DND-41 (cell line): ENCODE data around the gene BRD9.

Experiments
- ATAC-seq: fragments of 200-7000 bp; cut with Tn5 transposase; 3 replicates; pipeline ENCODE4 v1.9.1; 2021; ENCODE audit warnings: low read depth; ENCODE audit not compliant: insufficient read depth
- DNase-seq: peaks from one replicate; pipeline ENCODE4 v3.0.0-alpha.2; 2020
- H2AFZ ChIP-seq: 2 replicates; pipeline ENCODE4 v1.6.0; 2012; ENCODE audit warnings: low read depth, low read length
- H3K27ac ChIP-seq: 2 replicates; pipeline ENCODE4 v1.5.1; 2012; ENCODE audit warnings: low read length, inconsistent platforms
- H3K27me3 ChIP-seq: fragments of 200-600 bp; sonication (generic); 2 replicates; pipeline ENCODE4 v1.6.0; 2012; ENCODE audit warnings: low read length, mild to moderate bottlenecking, inconsistent platforms; ENCODE audit not compliant: insufficient read depth, poor library complexity
- H3K36me3 ChIP-seq: 2 replicates; pipeline ENCODE4 v1.5.1; 2012; ENCODE audit warnings: low read length, inconsistent platforms; ENCODE audit not compliant: insufficient read depth
- H3K4me1 ChIP-seq: 2 replicates; pipeline ENCODE4 v1.5.1; 2012; ENCODE audit warnings: mild to moderate bottlenecking, low read length; ENCODE audit not compliant: insufficient read depth
- H3K4me2 ChIP-seq: 2 replicates; pipeline ENCODE4 v1.6.0; 2012; ENCODE audit warnings: mild to moderate bottlenecking, moderate library complexity, low read length, inconsistent platforms; ENCODE audit not compliant: insufficient read depth
- H3K4me3 ChIP-seq, 2 experiments: fragments of 200-600 bp in 1 of 2; shearing (Covaris generic) in 1 of 2; 2 replicates each; pipeline ENCODE4 v1.5.1; 2012 to 2016; ENCODE audit warnings: inconsistent platforms in 2 of 2, low read length in 2 of 2, mild to moderate bottlenecking in 2 of 2, low read depth in 1 of 2, moderate library complexity in 1 of 2
- H3K79me2 ChIP-seq: 2 replicates; pipeline ENCODE4 v1.6.0; 2012; ENCODE audit warnings: low read length, inconsistent platforms; ENCODE audit not compliant: insufficient read depth
- H3K9ac ChIP-seq: 2 replicates; pipeline ENCODE4 v1.6.0; 2012; ENCODE audit warnings: low read depth, mild to moderate bottlenecking, inconsistent platforms, low read length, moderate library complexity
- H3K9me3 ChIP-seq: 2 replicates; pipeline ENCODE4 v1.5.1; 2012; ENCODE audit warnings: low read length, moderate library complexity, mild to moderate bottlenecking, inconsistent platforms; ENCODE audit not compliant: insufficient read depth, severe bottlenecking
- H4K20me1 ChIP-seq: 2 replicates; pipeline ENCODE4 v1.6.0; 2012; ENCODE audit warnings: low read length; ENCODE audit not compliant: insufficient read depth
- EZH2 ChIP-seq: IDR thresholded peaks from 3 replicates; pipeline ENCODE4 v1.6.1; 2012; ENCODE audit warnings: borderline replicate concordance, low read depth, mild to moderate bottlenecking, moderate library complexity, low read length, inconsistent platforms; ENCODE audit not compliant: severe bottlenecking
- TF ChIP-seq, protein P1 (sequence below): IDR thresholded peaks from 2 replicates; pipeline ENCODE4 v1.5.1; 2012; ENCODE audit warnings: borderline replicate concordance, low read length, moderate library complexity, mild to moderate bottlenecking; ENCODE audit not compliant: poor library complexity, severe bottlenecking; ENCODE audit errors: extremely low read depth

Gene BRD9

DNA sequence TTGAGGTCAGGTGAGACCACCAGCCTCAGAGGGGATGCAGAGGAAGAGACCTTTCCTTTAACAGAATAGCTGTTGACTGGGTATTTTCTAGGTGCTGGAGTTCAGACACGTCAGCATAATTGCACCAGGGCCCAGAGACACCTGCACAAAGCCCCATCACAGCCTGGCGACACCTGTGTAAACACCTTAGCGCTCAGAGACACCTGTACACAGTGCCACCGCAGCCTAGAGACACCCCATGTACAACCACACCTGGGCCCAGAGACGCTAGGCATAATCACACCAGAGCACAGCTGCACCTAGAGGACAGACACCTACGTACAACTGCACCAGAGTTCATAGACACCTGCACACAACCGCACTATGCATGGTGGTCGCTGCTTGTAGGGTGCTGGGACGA lies 1.1 kb upstream of the BRD9 start:
- Histone ChIP-seq H2AFZ (peak overlapping the region; percentile 76; the same call in 1 of the 2 replicates), H3K4me2 (peak overlapping the region; percentile 99), H3K36me3 (peaks cover 71% of the 10 kb centered on the region), H3K9me3 (no peaks in the 10 kb centered on the region), H3K27me3 (no peaks in the 10 kb centered on the region), H3K9ac (peak overlapping the region; percentile 92), H3K79me2 (peaks cover 78% of the 10 kb centered on the region), H3K4me3 (peak overlapping the region; percentile 85 to 91), H3K4me1 (peaks cover 49% of the 10 kb centered on the region), H4K20me1 (peaks cover 28% of the 10 kb centered on the region), H3K27ac (peak overlapping the region; percentile 84)
- ATAC-seq (no peak), DNase-seq (no peak)
- no peak for TF ChIP-seq EZH2
- TF ChIP-seq, protein P1, sequence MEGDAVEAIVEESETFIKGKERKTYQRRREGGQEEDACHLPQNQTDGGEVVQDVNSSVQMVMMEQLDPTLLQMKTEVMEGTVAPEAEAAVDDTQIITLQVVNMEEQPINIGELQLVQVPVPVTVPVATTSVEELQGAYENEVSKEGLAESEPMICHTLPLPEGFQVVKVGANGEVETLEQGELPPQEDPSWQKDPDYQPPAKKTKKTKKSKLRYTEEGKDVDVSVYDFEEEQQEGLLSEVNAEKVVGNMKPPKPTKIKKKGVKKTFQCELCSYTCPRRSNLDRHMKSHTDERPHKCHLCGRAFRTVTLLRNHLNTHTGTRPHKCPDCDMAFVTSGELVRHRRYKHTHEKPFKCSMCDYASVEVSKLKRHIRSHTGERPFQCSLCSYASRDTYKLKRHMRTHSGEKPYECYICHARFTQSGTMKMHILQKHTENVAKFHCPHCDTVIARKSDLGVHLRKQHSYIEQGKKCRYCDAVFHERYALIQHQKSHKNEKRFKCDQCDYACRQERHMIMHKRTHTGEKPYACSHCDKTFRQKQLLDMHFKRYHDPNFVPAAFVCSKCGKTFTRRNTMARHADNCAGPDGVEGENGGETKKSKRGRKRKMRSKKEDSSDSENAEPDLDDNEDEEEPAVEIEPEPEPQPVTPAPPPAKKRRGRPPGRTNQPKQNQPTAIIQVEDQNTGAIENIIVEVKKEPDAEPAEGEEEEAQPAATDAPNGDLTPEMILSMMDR: no peak

GRCh38 chr5:893137-893506 lies 521 bp upstream of the BRD9 start:
- Histone ChIP-seq H3K4me3 (peak overlapping the region; percentile 85 to 91), H3K9me3 (no peaks in the 10 kb centered on the region), H3K27me3 (no peaks in the 10 kb centered on the region), H3K4me2 (peak overlapping the region; percentile 99), H3K9ac (peak overlapping the region; percentile 92), H4K20me1 (peaks cover 30% of the 10 kb centered on the region), H3K27ac (peak overlapping the region; percentile 84), H3K4me1 (peaks cover 49% of the 10 kb centered on the region), H3K79me2 (peaks cover 78% of the 10 kb centered on the region), H3K36me3 (peaks cover 77% of the 10 kb centered on the region), H2AFZ (peak overlapping the region; percentile 76)
- TF ChIP-seq EZH2: no peak
- DNase-seq (no peak), ATAC-seq (peak; percentile 30)

- DNase-seq: peak; percentile 37
- Histone ChIP-seq H3K79me2 (peaks cover 79% of the 10 kb centered on the region), H2AFZ (peak overlapping the region; percentile 76), H3K27me3 (no peaks in the 10 kb centered on the region), H3K4me3 (peak overlapping the region; percentile 85 to 91), H3K36me3 (peaks cover 87% of the 10 kb centered on the region), H3K4me2 (peak overlapping the region; percentile 99), H3K27ac (peak overlapping the region; percentile 84), H3K9me3 (no peaks in the 10 kb centered on the region), H4K20me1 (peaks cover 37% of the 10 kb centered on the region), H3K9ac (peak overlapping the region; percentile 92), H3K4me1 (peaks cover 49% of the 10 kb centered on the region)
- TF ChIP-seq, protein P1: no peak
- no peak for TF ChIP-seq EZH2
- peak; percentile 25 for ATAC-seq
These were observed 686 bp downstream of the BRD9 start for GRCh38 chr5:891837-892393.

GRCh38 chr5:891117-891836 lies 1.3 kb downstream of the BRD9 start:
- no peak for TF ChIP-seq EZH2
- TF ChIP-seq, protein P1: no peak
- Histone ChIP-seq H3K9ac (peak overlapping the region; percentile 92), H3K9me3 (no peaks in the 10 kb centered on the region), H3K27ac (peak overlapping the region; percentile 84), H3K4me3 (peak overlapping the region; percentile 85 to 91; a peak in 3 of 4 replicates), H3K27me3 (no peaks in the 10 kb centered on the region), H3K36me3 (peaks cover 87% of the 10 kb centered on the region), H2AFZ (no peak overlapping the region), H4K20me1 (peaks cover 41% of the 10 kb centered on the region), H3K79me2 (peaks cover 78% of the 10 kb centered on the region), H3K4me2 (peak overlapping the region; percentile 99), H3K4me1 (peaks cover 49% of the 10 kb centered on the region)
- ATAC-seq (no peak), DNase-seq (no peak)
